NCI-H2196 treated with DMSO at 0.1 percent for 48 hours (cell line): ENCODE data around the gene MYO7B.

ENCODE experiments used
- DNase-seq: peaks from one replicate; lab custom pipeline; 2025; ENCODE audit not compliant: unreplicated experiment; lab: John Stamatoyannopoulos, UW

The MYO7B gene

GRCh38 chr2:127658641-127659407, 123.3 kb downstream of the MYO7B start:
- no peak for DNase-seq

DNA sequence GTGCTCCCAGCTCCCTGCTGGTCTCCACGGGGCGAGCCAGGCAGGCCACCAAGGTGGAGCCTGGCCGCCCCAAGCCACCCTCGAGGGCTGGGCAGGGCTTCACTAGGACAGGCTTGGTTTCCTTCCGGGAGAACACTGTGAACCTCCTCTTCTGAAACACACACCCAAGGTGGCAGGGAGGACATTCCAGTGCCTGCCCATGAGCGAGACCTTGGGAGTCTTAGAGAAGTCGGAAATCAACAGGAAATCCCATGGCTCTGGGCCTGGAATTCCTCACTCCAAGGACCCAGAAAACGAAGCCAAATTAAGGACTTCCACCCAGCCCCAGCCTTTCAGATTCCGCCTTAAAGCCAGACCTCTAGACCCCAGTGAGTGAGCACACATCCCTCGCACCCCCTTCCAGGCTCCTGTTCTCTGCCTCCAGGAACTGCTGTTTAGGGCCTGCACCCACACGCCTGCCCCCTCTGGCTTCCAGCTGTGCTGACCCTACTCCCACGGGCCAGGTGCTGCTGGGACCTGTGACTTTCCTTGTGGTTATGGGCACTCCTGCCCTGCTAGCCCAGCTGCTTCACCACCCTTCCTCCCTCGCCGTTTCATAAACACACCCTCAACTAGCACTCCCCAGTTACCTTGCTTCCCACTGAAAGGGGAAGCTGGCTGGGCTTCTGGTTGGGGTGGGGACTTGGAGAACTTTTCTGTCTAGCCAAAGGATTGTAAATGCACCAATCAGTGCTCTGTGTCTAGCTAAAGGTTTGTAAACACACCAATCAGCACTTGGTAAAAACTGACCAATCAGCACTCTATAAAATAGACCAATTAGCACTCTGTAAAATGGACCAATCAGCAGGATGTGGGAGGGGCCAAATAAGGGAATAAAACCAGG, 124.2 kb downstream of the MYO7B start:
- no peak for DNase-seq

- DNase-seq = no peak
Observed at GRCh38 chr2:127660291-127660578, 124.8 kb downstream of the MYO7B start.

- DNase-seq = no peak
Observed at GRCh38 chr2:127661072-127661649, 125.7 kb downstream of the MYO7B start.

DNA sequence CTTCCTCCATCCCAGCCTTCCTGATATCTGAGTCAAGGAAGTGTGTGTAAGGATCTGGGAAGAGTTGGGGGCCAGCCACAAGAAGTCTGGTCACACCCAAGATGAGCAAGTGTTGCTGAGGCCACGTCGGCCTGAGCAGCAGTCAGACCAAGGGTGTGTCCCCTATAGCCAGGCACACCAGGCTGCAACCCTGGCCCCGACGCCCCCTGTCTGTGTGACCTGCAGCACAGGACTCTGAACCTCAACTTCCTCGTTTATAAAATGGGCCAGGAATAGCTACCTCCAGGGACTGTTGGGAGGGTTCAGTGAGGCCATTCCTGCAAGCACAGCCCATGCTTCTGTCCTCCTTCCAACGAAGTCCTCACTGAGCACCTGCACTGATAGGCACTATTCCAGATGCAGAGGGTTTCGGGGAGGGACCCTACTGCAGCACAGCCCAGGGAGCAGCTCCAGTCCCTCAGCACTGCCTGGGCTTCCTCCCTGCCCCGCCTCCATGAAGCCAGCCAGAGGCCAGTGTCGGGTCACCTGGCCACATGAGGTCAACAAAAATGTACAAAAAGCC, 126.5 kb downstream of the MYO7B start:
- no peak for DNase-seq

DNA sequence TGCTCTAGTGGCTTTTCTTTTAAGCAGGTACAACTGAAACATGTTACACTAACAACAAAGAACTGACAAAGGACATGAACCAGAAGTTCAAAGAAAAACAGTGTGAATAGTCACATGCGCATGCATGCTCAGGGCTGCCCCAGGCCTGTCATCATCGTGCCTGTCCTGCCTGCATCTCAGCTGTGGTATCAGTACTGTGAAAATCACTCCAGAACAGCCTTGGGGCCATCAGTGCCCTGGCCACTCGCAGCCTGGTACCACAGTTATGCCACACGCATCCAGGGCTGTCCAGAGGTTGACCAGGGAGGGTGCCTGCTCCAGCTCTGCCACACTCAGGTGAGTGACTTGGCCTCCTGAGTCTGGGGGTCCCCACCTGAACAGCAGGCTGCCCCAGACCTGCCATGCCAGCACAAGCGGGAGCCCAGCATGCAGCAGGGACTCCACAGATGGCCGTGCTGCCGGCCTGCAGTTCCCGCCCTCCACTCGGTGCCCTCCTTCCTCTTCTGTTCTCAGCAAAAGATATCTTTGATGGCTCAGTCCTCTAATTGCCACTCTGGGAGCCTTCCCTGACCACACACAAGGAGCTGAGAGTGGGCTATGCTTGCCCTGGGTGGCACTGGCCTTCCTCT, 127.6 kb downstream of the MYO7B start:
- no peak for DNase-seq

- no peak for DNase-seq
Observed at GRCh38 chr2:127663566-127664064, 128.1 kb downstream of the MYO7B start.

DNA sequence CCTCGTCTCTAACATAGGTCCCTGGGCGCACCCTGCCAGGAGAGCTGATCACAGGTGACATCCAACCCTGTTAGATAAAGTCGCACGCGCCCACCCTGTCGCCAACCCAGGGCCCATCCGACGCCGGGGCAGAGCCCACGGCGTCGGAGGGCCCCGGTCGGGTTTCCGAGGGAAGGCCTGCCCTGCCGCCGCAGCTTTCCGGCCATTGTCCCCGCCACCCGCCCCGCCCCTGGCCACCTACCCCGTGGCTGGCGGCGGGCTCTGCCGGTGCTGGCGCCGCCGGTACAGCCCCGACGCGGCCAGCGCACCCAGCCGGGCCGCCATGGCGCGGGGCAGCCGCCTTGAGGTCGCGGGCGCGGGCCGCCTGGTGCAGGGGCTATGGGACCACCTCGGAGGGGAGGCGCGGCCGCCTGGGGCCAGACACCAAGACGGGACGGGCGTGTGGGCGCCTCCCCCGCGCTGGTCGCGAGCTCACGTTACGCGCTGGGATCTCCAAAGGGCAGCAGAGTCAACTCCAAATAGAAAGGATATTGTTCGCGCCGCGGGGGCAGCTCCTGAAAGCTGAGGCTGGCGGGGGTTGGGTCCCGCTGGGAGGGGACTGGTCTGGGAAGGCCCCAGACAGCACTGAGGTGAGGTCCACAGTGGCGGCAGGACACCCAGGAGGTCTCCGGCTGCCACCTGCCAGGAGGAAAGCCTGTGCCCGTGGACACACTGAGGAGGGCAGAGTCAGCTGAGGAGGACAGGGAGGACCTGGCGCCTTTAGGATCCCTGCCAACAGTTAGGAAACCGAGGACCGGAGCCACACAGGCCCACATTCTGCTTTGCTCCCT, 128.8 kb downstream of the MYO7B start:
- no peak for DNase-seq

DNA sequence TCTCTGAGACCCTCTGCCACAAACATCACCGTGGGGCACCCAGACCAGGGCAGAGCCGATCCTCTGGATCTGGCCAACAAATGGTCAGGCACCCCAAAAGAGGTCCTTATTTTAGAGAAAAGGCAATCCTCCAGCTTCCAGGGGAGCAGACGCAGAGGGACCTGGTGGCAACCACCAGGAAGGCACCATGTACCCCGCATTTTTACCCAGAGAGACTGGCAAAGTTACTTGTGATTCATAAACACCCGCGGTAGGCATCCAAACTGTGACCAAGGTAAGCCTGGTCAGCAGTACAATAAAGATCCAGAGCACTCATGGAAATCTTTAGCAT, 129.4 kb downstream of the MYO7B start:
- DNase-seq = no peak

- no peak for DNase-seq
Observed at GRCh38 chr2:127665267-127665893, 129.9 kb downstream of the MYO7B start.

DNA sequence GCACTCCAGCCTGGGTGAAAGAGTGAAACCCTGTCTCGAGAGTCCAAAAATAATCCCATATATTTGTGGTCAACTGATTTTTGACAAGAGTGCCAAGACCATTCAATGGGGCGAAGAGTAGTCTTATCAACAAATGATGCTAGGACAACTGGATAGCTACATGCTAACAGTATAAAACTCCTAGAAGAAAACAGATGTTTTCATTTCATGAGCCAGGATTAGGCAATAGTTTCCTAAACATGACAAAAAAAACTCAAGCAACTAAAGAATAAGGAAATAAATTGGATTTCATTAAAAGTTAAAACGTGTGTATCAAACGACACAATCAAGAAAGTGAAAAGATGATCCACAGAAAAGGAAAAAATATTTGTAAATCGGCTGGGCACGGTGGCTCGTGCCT, 133.6 kb downstream of the MYO7B start:
- DNase-seq = no peak

GRCh38 chr2:127670055-127670956, 134.8 kb downstream of the MYO7B start:
- no peak for DNase-seq

DNA sequence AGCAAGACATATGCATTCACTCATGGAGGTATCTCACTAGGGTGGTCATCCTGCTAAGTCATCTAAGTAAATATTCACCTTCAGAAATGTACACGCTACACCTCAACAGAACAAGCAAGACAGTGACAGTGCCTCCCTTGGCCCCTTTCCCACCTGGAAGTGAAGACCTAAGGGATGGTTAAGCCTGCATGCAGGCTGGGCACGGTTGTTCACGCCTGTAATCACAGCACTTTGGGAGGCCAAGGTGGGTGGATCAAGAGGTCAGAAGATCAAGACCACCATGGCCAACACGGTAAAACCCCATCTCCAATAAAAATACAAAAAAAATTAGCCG, 135.4 kb downstream of the MYO7B start:
- DNase-seq = no peak

- DNase-seq = no peak
Observed at GRCh38 chr2:127671557-127672302, 136.2 kb downstream of the MYO7B start.

DNA sequence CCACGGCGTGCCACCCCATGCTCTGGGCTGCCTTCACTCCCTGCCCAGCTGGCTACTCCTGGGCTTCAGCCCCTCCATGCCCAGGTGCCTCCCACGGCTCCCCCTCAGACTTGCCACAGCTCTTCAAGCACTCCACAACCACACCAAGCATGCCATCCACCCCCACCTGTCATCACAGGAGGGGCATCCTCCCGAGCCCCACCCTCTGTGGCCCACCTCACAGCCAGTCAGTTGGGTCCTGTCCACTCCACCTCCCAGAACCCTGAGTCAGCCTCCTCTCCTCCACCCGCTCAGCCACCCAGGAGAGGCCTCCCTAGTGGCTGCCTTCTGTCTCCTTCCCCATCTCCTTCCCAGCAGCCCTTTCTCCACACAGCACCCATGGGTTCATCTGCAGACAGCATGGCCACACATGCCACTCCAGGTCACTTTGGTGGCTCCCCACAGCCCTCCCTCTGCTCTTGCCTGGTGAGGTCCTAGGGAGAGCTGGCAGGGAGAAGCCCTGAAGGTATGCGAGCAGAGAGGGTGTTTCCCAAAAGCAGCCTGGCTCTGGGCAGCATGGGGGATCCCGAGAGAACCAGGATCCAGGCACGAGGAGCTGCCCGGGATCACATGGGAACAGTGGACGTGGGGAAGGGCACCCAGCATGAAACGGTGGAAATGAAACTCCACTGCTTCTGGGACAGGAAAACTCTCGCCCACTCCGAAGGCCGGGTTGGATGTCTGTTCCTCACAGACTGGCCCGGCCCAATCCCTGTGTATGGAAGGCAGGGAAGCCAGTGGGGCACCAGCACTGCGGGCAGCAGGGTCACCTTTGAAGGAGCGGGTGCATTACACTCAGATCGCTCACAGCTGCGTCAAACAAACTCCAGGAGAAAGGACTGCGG, 137.1 kb downstream of the MYO7B start:
- DNase-seq = no peak

DNA sequence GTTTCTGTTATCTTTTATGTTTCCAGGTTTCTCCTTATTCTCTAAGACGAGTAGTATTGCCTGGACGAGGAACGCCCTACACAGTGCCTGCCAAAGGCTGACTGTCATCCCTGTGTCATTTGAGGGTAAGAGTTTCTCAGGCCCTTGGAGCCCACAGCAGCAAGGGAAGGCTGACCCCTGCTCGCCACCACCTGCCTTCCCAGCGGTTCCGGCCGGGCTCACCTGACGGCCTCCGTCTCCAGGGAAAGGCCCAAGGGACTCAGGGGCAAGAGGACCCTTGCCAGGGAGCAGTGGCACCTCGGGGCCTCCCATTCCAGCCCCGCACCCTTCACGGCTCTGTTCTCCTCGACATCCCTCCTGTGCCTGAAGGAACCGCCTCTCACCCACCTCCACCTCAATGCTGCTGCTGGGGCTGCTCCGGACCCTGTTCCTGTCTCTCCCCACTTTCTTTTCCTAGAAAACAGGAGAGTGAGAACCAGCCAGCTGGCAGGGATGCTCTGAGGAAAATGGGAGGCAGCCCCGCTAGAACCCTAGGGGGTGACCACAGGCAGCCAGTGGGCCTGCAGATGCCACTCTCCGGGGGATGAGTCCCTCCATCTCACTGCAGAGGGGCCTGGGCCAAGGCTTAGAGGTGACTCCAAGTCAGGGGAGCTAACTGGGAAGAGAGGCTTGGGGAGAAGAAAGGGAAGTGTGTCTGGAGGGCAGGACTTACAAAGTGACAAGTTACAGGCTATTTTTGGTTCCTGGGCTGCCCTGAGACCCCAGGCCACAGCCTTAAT, 138.0 kb downstream of the MYO7B start:
- no peak for DNase-seq
